GM13977 (cell line): ENCODE measurements around the gene KDF1.
A peak's percentile ranks its signal among the peaks of the same experiment; 100 is the strongest.

Experiments used
- DNase-seq: peaks from one replicate; pipeline ENCODE4 v3.0.0; 2012; ENCODE audit warnings: low spot score
- in situ Hi-C: fragments of 300-500 bp; cut with MboI; formaldehyde crosslinking; loops from one replicate; pipeline ENCODE4 v1.12.0; 2022; ENCODE audit warnings: low sequenced_read_pairs, low pct_unique_long_range_greater_than_20kb, mixed read lengths, inconsistent platforms; ENCODE audit not compliant: unreplicated experiment
- TF ChIP-seq, protein P1 (sequence below): IDR thresholded peaks from 2 replicates; pipeline ENCODE4 v1.5.1; 2012; ENCODE audit warnings: mild to moderate bottlenecking, control low read depth; ENCODE audit not compliant: insufficient read depth; ENCODE audit errors: extremely low read depth, missing control alignments

The KDF1 gene

DNA sequence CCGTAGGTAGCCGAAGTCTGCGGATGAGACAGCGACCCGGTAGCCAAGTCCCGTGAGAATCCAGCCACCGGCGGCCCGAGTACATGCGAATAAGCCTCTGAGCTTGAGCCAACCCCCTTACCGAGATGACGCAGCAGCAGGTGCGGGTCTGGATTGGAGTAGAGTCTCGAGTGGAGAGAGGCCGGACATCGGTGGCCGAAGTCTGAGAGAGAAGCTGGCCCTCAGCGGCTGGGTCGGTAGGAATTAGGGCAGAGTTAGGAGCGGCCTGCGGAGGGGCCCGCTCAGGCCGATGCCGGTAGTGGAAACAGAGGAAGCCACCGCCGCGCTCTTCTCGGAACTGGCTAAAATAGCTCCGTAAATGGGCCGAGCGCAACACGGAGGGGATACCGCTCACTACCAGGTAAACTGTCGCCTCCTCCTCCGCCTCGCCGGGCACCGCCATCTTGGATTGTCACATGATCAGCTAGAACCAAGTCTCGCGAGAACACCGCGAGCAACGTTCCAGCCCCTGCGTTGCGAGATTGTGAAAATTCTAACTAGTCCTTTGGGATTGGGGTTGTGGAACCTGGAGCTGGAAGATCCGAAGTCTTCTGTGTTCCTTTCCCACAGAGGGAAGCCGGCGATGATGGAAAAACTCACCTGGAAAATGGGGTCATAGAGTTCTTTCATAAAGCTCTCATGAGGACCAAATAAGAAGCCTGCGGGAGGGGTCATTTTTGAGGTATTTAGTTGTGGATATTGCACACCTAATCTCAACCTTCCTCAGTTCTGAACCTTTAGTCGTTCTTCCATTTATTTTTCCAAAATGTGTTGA is 60.1 kb downstream of the KDF1 start, which contains the start of gene GPATCH3:
Gene GPATCH3 (minus strand): TSS at position 467 of the 814 bp plus-strand sequence. CDS start 25 bp downstream, at position 442.
- TF ChIP-seq, protein P1, sequence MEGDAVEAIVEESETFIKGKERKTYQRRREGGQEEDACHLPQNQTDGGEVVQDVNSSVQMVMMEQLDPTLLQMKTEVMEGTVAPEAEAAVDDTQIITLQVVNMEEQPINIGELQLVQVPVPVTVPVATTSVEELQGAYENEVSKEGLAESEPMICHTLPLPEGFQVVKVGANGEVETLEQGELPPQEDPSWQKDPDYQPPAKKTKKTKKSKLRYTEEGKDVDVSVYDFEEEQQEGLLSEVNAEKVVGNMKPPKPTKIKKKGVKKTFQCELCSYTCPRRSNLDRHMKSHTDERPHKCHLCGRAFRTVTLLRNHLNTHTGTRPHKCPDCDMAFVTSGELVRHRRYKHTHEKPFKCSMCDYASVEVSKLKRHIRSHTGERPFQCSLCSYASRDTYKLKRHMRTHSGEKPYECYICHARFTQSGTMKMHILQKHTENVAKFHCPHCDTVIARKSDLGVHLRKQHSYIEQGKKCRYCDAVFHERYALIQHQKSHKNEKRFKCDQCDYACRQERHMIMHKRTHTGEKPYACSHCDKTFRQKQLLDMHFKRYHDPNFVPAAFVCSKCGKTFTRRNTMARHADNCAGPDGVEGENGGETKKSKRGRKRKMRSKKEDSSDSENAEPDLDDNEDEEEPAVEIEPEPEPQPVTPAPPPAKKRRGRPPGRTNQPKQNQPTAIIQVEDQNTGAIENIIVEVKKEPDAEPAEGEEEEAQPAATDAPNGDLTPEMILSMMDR, result no peak
- in situ Hi-C loops, result no loop called here
- peak; percentile 90 for DNase-seq
